ENCODE measurements around the gene NKX3-2. TPM values are rescaled to one million over a fixed set of nuclear protein-coding genes. Genes with fewer than 3 reads are reported as not detected.
A peak's percentile ranks its signal among the peaks of the same experiment; 100 is the strongest.

NKX3-2 gene
- total RNA-seq, 1 donor from 2014 or later: under 0.01 TPM

- H3K4me3 ChIP-seq (ENCODE audit: low read depth, low read length): no peak overlapping the region
- FAIRE-seq: no peak
- TF ChIP-seq CTCF (IDR thresholded peaks at IDR 0.05; ENCODE audit: insufficient read depth, low read length, severe bottlenecking): no peak
- no peak for DNase-seq (ENCODE audit: low read depth)
- H3K36me3 ChIP-seq (ENCODE audit: control insufficient read depth, insufficient read depth, low read length): no peaks in the 10 kb centered on the region
- peaks cover 4% of the 10 kb centered on the region for H3K27me3 ChIP-seq (ENCODE audit: control insufficient read depth, insufficient read depth, low read length)
Observed at GRCh38 chr4:13515268-13515667, 29.0 kb downstream of the NKX3-2 start.

- TF ChIP-seq CTCF (IDR thresholded peaks at IDR 0.05; ENCODE audit: insufficient read depth, low read length, severe bottlenecking): no peak
- H3K4me3 ChIP-seq (ENCODE audit: low read depth, low read length): no peak overlapping the region
- FAIRE-seq (no peak), DNase-seq (ENCODE audit: low read depth) (no peak)
- peaks cover 4% of the 10 kb centered on the region for H3K27me3 ChIP-seq (ENCODE audit: control insufficient read depth, insufficient read depth, low read length)
- no peaks in the 10 kb centered on the region for H3K36me3 ChIP-seq (ENCODE audit: control insufficient read depth, insufficient read depth, low read length)
Observed at GRCh38 chr4:13514722-13515121, 29.6 kb downstream of the NKX3-2 start.

GRCh38 chr4:13511101-13511500 lies 33.2 kb downstream of the NKX3-2 start:
- TF ChIP-seq CTCF (IDR thresholded peaks at IDR 0.05; ENCODE audit: insufficient read depth, low read length, severe bottlenecking): no peak
- Histone ChIP-seq H3K4me3 (ENCODE audit: low read depth, low read length) (no peak overlapping the region), H3K36me3 (ENCODE audit: control insufficient read depth, insufficient read depth, low read length) (no peaks in the 10 kb centered on the region), H3K27me3 (ENCODE audit: control insufficient read depth, insufficient read depth, low read length) (peaks cover 2% of the 10 kb centered on the region)
- DNase-seq (ENCODE audit: low read depth) (peak; percentile 5), FAIRE-seq (no peak)

GRCh38 chr4:13509442-13509841 lies 34.9 kb downstream of the NKX3-2 start:
- FAIRE-seq (no peak), DNase-seq (ENCODE audit: low read depth) (no peak)
- Histone ChIP-seq H3K27me3 (ENCODE audit: control insufficient read depth, insufficient read depth, low read length) (no peaks in the 10 kb centered on the region), H3K36me3 (ENCODE audit: control insufficient read depth, insufficient read depth, low read length) (no peaks in the 10 kb centered on the region), H3K4me3 (ENCODE audit: low read depth, low read length) (no peak overlapping the region)
- no peak for TF ChIP-seq CTCF (IDR thresholded peaks at IDR 0.05; ENCODE audit: insufficient read depth, low read length, severe bottlenecking)

GRCh38 chr4:13504374-13504773 lies 39.9 kb downstream of the NKX3-2 start:
- TF ChIP-seq CTCF (IDR thresholded peaks at IDR 0.05; ENCODE audit: insufficient read depth, low read length, severe bottlenecking): no peak
- no peaks in the 10 kb centered on the region for H3K27me3 ChIP-seq (ENCODE audit: control insufficient read depth, insufficient read depth, low read length)
- no peaks in the 10 kb centered on the region for H3K36me3 ChIP-seq (ENCODE audit: control insufficient read depth, insufficient read depth, low read length)
- H3K4me3 ChIP-seq (ENCODE audit: low read depth, low read length): no peak overlapping the region
- DNase-seq (ENCODE audit: low read depth) (no peak), FAIRE-seq (no peak)

- no peak overlapping the region for H3K4me3 ChIP-seq (ENCODE audit: low read depth, low read length)
- FAIRE-seq: no peak
- no peaks in the 10 kb centered on the region for H3K36me3 ChIP-seq (ENCODE audit: control insufficient read depth, insufficient read depth, low read length)
- DNase-seq (ENCODE audit: low read depth): no peak
- TF ChIP-seq CTCF (IDR thresholded peaks at IDR 0.05; ENCODE audit: insufficient read depth, low read length, severe bottlenecking): no peak
- H3K27me3 ChIP-seq (ENCODE audit: control insufficient read depth, insufficient read depth, low read length): no peaks in the 10 kb centered on the region
Observed at GRCh38 chr4:13498469-13498868, 45.8 kb downstream of the NKX3-2 start.

Measured in bronchial epithelial cell (primary cell).